ENCODE measurements around the gene AEBP1. TPM values are rescaled to one million over a fixed set of nuclear protein-coding genes. Genes with fewer than 3 reads are reported as not detected.

AEBP1 gene
- total RNA-seq, 1 donor, result 148 TPM

GRCh38 chr7:44075296-44076075, 28.7 kb upstream of the AEBP1 start:
- DNase-seq (ENCODE audit: low read depth), result no peak
- TF ChIP-seq CTCF (IDR thresholded peaks at IDR 0.05; ENCODE audit: insufficient read depth, low read depth, low read length), result no peak
- no peak overlapping the region for H3K4me3 ChIP-seq (ENCODE audit: low read depth, low read length)

DNA sequence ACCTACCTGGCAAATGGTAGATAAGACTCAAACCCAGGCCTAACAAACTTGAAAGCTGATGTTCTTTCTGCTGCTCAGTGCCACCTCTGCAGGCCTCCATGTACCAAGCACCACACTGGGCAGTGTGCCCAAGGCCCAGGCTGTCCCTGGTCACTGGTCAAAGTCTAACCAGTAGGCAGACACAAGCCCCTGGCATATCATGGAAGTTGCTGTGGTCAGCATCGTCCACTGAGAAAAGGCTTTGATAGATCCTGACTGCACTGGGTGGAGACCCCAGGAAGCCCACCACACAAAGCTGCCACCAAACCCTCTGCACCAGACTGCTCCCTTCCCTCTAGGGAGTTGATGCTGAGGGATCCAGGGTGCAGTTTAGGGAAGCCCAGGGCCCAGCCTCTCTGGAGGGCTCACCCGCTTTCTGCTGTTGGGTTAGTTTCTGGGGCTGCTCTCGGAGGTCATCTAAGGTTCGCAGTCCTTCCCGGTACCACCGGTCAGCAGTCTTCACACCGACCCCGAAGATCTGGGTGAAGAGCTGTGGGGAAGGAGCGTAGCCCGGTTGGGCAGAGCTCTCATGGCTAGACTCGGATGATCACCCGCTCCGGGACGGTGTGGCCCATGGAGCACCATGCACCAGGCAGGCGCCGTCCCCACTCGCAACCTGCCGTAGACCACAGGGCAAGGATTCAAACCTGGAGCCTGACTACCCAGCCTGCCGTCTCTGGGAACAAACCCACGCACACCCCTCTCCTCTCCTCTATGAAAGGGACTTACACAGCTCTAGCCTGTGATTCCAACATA, 27.8 kb upstream of the AEBP1 start:
- TF ChIP-seq CTCF (IDR thresholded peaks at IDR 0.05; ENCODE audit: insufficient read depth, low read depth, low read length), result no peak
- H3K4me3 ChIP-seq (ENCODE audit: low read depth, low read length), result no peak overlapping the region
- no peak for DNase-seq (ENCODE audit: low read depth)

- no peak for TF ChIP-seq CTCF (IDR thresholded peaks at IDR 0.05; ENCODE audit: insufficient read depth, low read depth, low read length)
- no peak overlapping the region for H3K4me3 ChIP-seq (ENCODE audit: low read depth, low read length)
- no peak for DNase-seq (ENCODE audit: low read depth)
Observed at GRCh38 chr7:44077061-44077460, 27.1 kb upstream of the AEBP1 start.

DNA sequence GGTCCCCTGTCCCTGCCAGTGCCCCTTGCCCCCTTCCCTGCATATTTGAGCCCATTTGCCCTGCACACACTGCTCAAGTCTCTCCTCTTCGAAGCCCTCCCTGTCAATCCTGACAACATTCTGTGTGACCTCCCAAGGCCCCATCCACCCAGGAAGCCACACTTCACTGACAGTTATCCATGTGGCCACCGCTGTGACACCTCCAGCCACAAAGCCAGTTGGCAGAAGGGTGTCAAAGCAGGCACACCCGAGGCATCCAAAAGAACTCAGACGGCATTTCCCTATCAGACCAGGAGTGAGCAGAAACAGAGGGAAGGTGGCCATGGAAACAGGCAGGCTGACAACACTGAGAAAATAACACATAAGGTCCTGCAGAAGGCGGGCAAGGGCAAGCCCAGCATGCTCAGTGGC, 26.5 kb upstream of the AEBP1 start:
- no peak for DNase-seq (ENCODE audit: low read depth)
- no peak overlapping the region for H3K4me3 ChIP-seq (ENCODE audit: low read depth, low read length)
- TF ChIP-seq CTCF (IDR thresholded peaks at IDR 0.05; ENCODE audit: insufficient read depth, low read depth, low read length), result no peak

- no peak for TF ChIP-seq CTCF (IDR thresholded peaks at IDR 0.05; ENCODE audit: insufficient read depth, low read depth, low read length)
- no peak for DNase-seq (ENCODE audit: low read depth)
- H3K4me3 ChIP-seq (ENCODE audit: low read depth, low read length), result no peak overlapping the region
Observed at GRCh38 chr7:44078521-44078920, 25.6 kb upstream of the AEBP1 start.

DNA sequence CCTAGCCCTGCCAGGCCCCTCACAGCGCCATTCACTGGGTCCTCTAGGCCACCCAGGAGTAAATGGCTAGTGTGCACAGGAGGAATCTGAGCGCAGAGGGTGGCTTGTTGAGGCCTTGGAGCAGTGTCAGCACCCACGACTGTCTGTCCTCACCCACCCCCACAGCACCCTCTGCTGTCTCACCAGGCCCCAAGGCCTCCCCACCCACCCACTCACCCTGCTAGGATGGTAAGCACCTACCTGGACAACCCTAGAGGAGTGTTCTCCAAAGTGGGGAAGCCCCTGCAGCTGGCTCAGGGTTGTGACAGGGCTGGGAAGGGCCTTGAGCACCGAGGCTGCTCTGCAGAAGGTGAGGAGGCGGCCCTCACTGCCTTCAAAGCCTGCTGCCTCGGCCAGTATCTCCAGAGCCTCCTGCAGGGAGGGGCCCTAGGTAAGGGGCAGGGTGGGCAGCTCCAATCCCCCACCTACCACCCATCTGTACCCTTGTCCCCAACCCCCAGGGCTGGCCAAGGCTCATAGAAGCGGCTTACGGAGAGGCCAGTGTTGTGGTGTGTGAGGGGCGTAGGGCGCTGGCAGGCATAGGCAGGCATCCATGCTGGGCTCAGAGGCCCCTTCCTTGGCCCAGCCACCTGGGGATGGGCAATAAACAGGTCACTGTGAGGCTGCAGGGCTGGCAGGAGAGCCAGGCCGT, 24.7 kb upstream of the AEBP1 start:
- TF ChIP-seq CTCF (IDR thresholded peaks at IDR 0.05; ENCODE audit: insufficient read depth, low read depth, low read length), result no peak
- DNase-seq (ENCODE audit: low read depth), result no peak

More for the DNA sequence above, 24.7 kb upstream of the AEBP1 start:
- H3K4me3 ChIP-seq (ENCODE audit: low read depth, low read length), result no peak overlapping the region
